Measurements from ENCODE around the gene PCDHB13. TPM values are rescaled to one million over a fixed set of nuclear protein-coding genes. Genes with fewer than 3 reads are reported as not detected.
"Not testable (repeated sequence)": the region's sequence is repeated elsewhere in the genome, so short reads cannot be mapped to it uniquely, and the experiment has no call there.

The PCDHB13 gene
- total RNA-seq, 1 donor from 2014 or later, result 4.9 TPM

DNA sequence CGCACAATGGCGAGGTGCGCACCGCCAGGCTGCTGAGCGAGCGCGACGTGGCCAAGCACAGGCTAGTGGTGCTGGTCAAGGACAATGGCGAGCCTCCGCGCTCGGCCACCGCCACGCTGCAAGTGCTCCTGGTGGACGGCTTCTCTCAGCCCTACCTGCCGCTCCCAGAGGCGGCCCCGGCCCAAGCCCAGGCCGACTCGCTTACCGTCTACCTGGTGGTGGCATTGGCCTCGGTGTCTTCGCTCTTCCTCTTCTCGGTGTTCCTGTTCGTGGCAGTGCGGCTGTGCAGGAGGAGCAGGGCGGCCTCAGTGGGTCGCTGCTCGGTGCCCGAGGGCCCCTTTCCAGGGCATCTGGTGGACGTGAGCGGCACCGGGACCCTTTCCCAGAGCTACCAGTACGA is 33.7 kb downstream of the PCDHB13 start:
- not testable (repeated sequence) for ATAC-seq

GRCh38 chr5:141250576-141250975 is 36.9 kb downstream of the PCDHB13 start:
- no peak for DNase-seq (ENCODE audit: low spot score)
- ATAC-seq, result no peak
- intact Hi-C loops (cut with DNase I), result no loop called here

More for the DNA sequence above, 33.7 kb downstream of the PCDHB13 start:
- DNase-seq (ENCODE audit: low spot score); intact Hi-C loops (cut with DNase I): not testable (repeated sequence)

- ATAC-seq, result no peak
- DNase-seq (ENCODE audit: low spot score), result no peak
- intact Hi-C loops (cut with DNase I), result no loop called here
Measured at GRCh38 chr5:141258464-141258863, 44.7 kb downstream of the PCDHB13 start.

- intact Hi-C loops (cut with DNase I), result no loop called here
- ATAC-seq (no peak), DNase-seq (ENCODE audit: low spot score) (no peak)
Measured at GRCh38 chr5:141258948-141259347, 45.2 kb downstream of the PCDHB13 start.

- DNase-seq (ENCODE audit: low spot score) (no peak), ATAC-seq (no peak)
- intact Hi-C loops (cut with DNase I), result no loop called here
Measured at GRCh38 chr5:141260458-141261237, 46.9 kb downstream of the PCDHB13 start.

DNA sequence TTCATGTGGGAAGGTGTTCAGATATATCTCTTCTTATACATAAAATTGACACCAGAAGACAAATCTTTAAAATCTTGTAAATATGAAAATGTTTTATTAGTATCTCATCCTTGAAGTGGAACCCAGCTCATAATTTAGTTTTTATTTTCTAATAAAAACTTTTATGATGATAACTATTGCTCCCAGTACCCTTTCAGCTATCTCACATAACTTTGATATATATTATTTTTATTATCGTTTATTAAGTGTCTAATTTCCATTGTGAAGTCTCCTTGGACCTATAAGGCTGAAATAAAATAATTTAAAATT is 47.5 kb downstream of the PCDHB13 start:
- ATAC-seq, result no peak
- intact Hi-C loops (cut with DNase I), result no loop called here

More for the DNA sequence above, 47.5 kb downstream of the PCDHB13 start:
- no peak for DNase-seq (ENCODE audit: low spot score)

Other genes with a start within 250 kb of the PCDHB13 start
- 2.4 TPM for gene PCDHAC2, start 247.4 kb upstream of the PCDHB13 start, total RNA-seq
- 0.09 TPM for gene PCDHB1, start 162.5 kb upstream of the PCDHB13 start, total RNA-seq
- 3.8 TPM for gene PCDHB2, start 119.3 kb upstream of the PCDHB13 start, total RNA-seq
- 4.5 TPM for gene PCDHB3, start 113.4 kb upstream of the PCDHB13 start, total RNA-seq
- gene PCDHB4, start 92.1 kb upstream of the PCDHB13 start, total RNA-seq, result 12.2 TPM
- gene PCDHB5, start 78.7 kb upstream of the PCDHB13 start, total RNA-seq, result 4.4 TPM
- gene PCDHB6, start 63.9 kb upstream of the PCDHB13 start, total RNA-seq, result 2.4 TPM
- gene PCDHB7, start 41.3 kb upstream of the PCDHB13 start, total RNA-seq, result 5.0 TPM
- gene PCDHB8, start 36.1 kb upstream of the PCDHB13 start, total RNA-seq, result 4.5 TPM
- 9.5 TPM for gene PCDHB16, start 31.5 kb upstream of the PCDHB13 start, total RNA-seq
- gene PCDHB9, start 26.8 kb upstream of the PCDHB13 start, total RNA-seq, result 3.7 TPM
- gene PCDHB10, start 21.6 kb upstream of the PCDHB13 start, total RNA-seq, result 5.3 TPM
- 9.9 TPM for gene PCDHB11, start 14.3 kb upstream of the PCDHB13 start, total RNA-seq
- 6.6 TPM for gene PCDHB12, start 5.2 kb upstream of the PCDHB13 start, total RNA-seq
- gene PCDHB14, start 9.4 kb downstream of the PCDHB13 start, total RNA-seq, result 5.3 TPM
- gene PCDHB15, start 31.5 kb downstream of the PCDHB13 start, total RNA-seq, result 7.3 TPM
- gene SLC25A2, start 90.1 kb downstream of the PCDHB13 start, total RNA-seq, result 1.4 TPM
- gene TAF7, start 106.9 kb downstream of the PCDHB13 start, total RNA-seq, result 84.3 TPM
- 1.4 TPM for gene PCDHGA1, start 116.6 kb downstream of the PCDHB13 start, total RNA-seq
- gene PCDHGA2, start 124.8 kb downstream of the PCDHB13 start, total RNA-seq, result 13.5 TPM
- 6.7 TPM for gene PCDHGA3, start 129.9 kb downstream of the PCDHB13 start, total RNA-seq
- gene PCDHGB1, start 136.2 kb downstream of the PCDHB13 start, total RNA-seq, result 7.8 TPM
- gene PCDHGA4, start 141.1 kb downstream of the PCDHB13 start, total RNA-seq, result 10.6 TPM
- gene PCDHGB2, start 146.1 kb downstream of the PCDHB13 start, total RNA-seq, result 10.2 TPM
- 8.8 TPM for gene PCDHGA5, start 150.2 kb downstream of the PCDHB13 start, total RNA-seq
- 9.7 TPM for gene PCDHGB3, start 156.3 kb downstream of the PCDHB13 start, total RNA-seq
- 10.3 TPM for gene PCDHGA6, start 160.0 kb downstream of the PCDHB13 start, total RNA-seq
- gene PCDHGA7, start 168.8 kb downstream of the PCDHB13 start, total RNA-seq, result 7.3 TPM
- 9.0 TPM for gene PCDHGB4, start 173.8 kb downstream of the PCDHB13 start, total RNA-seq
- 5.3 TPM for gene PCDHGA8, start 178.7 kb downstream of the PCDHB13 start, total RNA-seq
- gene PCDHGB5, start 184.0 kb downstream of the PCDHB13 start, total RNA-seq, result 16.3 TPM
- 10.7 TPM for gene PCDHGA9, start 188.9 kb downstream of the PCDHB13 start, total RNA-seq
- gene PCDHGB6, start 194.1 kb downstream of the PCDHB13 start, total RNA-seq, result 12.4 TPM
- gene PCDHGA10, start 199.1 kb downstream of the PCDHB13 start, total RNA-seq, result 8.9 TPM
- gene PCDHGB7, start 203.8 kb downstream of the PCDHB13 start, total RNA-seq, result 18.9 TPM
- gene PCDHGA11, start 207.1 kb downstream of the PCDHB13 start, total RNA-seq, result 7.8 TPM
- 12.1 TPM for gene PCDHGA12, start 216.6 kb downstream of the PCDHB13 start, total RNA-seq